A549 (cell line): ENCODE results near the gene SF3A2. TPM values are rescaled to one million over a fixed set of nuclear protein-coding genes. Genes with fewer than 3 reads are reported as not detected.

Experiments
- ATAC-seq, 2 experiments: fragments of 200-7000 bp in 1 of 2; fragments of >200 bp in 1 of 2; cut with Nextera tagmentation in 1 of 2; cut with Tn5 transposase in 1 of 2; 3 replicates each; pipeline versions ENCODE4 v1.8.0 to v1.9.1; 2018 to 2020; ENCODE audit warnings: mild to moderate bottlenecking in 1 of 2, moderate library complexity in 1 of 2
- CTCF ChIA-PET: fragments of 300-600 bp; sonication (Branson Sonifier 250); formaldehyde crosslinking; extraction: SDS; loops from one replicate; lab custom pipeline; 2021; ENCODE audit warnings: antibody characterized with exemption, inconsistent platforms; lab: Yijun Ruan, JAX
- POLR2A ChIA-PET: fragments of 350-600 bp; formaldehyde crosslinking; extraction: SDS; loops from one replicate; lab custom pipeline; 2021; ENCODE audit warnings: antibody characterized with exemption, inconsistent platforms; lab: Yijun Ruan, JAX
- DNase-seq, 2 experiments: peaks; one replicate each; pipeline versions ENCODE4 v3.0.0 to v3.0.0-alpha.2; 2011 to 2016; ENCODE audit warnings: low read depth in 1 of 2, low spot score in 1 of 2
- FAIRE-seq: peaks from 2 replicates; lab custom pipeline; 2011; peaks lifted over from hg19 to GRCh38; lab: Jason Lieb, UNC
- H3K27ac ChIP-seq, 2 experiments: fragments of >200 bp; sonication (Bioruptor Twin); formaldehyde crosslinking; 3 replicates each; pipeline ENCODE4 v1.5.1; 2016 to 2017
- H3K4me1 ChIP-seq: fragments of >200 bp; sonication (Bioruptor Twin); formaldehyde crosslinking; 3 replicates; pipeline ENCODE4 v1.6.1; 2016
- H3K4me2 ChIP-seq: fragments of >200 bp; sonication (Bioruptor Twin); formaldehyde crosslinking; 3 replicates; pipeline ENCODE4 v1.6.1; 2016
- H3K4me3 ChIP-seq: fragments of >200 bp; sonication (Bioruptor Twin); formaldehyde crosslinking; 3 replicates; pipeline ENCODE4 v1.5.1; 2016
- H3K9me3 ChIP-seq: fragments of >200 bp; sonication (Bioruptor Twin); formaldehyde crosslinking; 3 replicates; pipeline ENCODE4 v1.6.1; 2016
- CBX2 ChIP-seq: fragments of 200-600 bp; sonication (generic); IDR thresholded peaks from 2 replicates; pipeline ENCODE4 v1.6.1; 2016; ENCODE audit warnings: low read depth, mild to moderate bottlenecking, borderline replicate concordance
- CBX8 ChIP-seq: fragments of 200-600 bp; sonication (generic); IDR thresholded peaks from 2 replicates; pipeline ENCODE4 v1.6.1; 2016
- CHD2 ChIP-seq: fragments of 150-350 bp; IDR thresholded peaks from 2 replicates; pipeline ENCODE4 v1.6.1; 2014; ENCODE audit warnings: low read length; ENCODE audit not compliant: partially characterized antibody
- FOSL2 ChIP-seq, 2 experiments: fragments of 450-650 bp in 1 of 2; fragments of >200 bp in 1 of 2; sonication (Bioruptor Twin) in 1 of 2; formaldehyde crosslinking; IDR thresholded peaks; 2 replicates each; pipeline versions ENCODE4 v1.5.0 to v1.6.1; 2016 to 2020; ENCODE audit warnings: mild to moderate bottlenecking in 1 of 2, moderate library complexity in 1 of 2
- HDAC2 ChIP-seq: fragments of 200-600 bp; sonication (generic); IDR thresholded peaks from 2 replicates; pipeline ENCODE4 v1.6.1; 2016
- HOXA7 ChIP-seq: fragments of 250-450 bp; sonication (Bioruptor Pico); IDR thresholded peaks from 2 replicates; pipeline ENCODE4 v1.5.0; 2020; ENCODE audit warnings: mild to moderate bottlenecking, moderate library complexity
- HOXB5 ChIP-seq: fragments of 250-450 bp; sonication (Bioruptor Pico); IDR thresholded peaks from 2 replicates; pipeline ENCODE4 v1.5.0; 2020; ENCODE audit warnings: mild to moderate bottlenecking, moderate library complexity
- JUNB ChIP-seq: fragments of >200 bp; sonication (Bioruptor Twin); formaldehyde crosslinking; IDR thresholded peaks from 2 replicates; pipeline ENCODE4 v1.6.1; 2016
- KDM1A ChIP-seq: fragments of 200-600 bp; sonication (generic); IDR thresholded peaks from 2 replicates; pipeline ENCODE4 v1.6.1; 2016; ENCODE audit warnings: low read depth, mild to moderate bottlenecking
- MAZ ChIP-seq: fragments of 150-350 bp; IDR thresholded peaks from 2 replicates; pipeline ENCODE4 v1.6.1; 2014; ENCODE audit warnings: antibody characterized with exemption, low read depth, low read length, borderline replicate concordance
- MYC ChIP-seq: IDR thresholded peaks from 2 replicates; pipeline ENCODE4 v1.6.1; 2012; ENCODE audit warnings: mild to moderate bottlenecking, inconsistent platforms, low read length, improper control_type of control experiment, borderline replicate concordance
- NFE2L2 ChIP-seq: fragments of 150-350 bp; conservative IDR thresholded peaks from 2 replicates; pipeline ENCODE4 v1.6.1; 2014; ENCODE audit warnings: low read length
- NPAS2 ChIP-seq: fragments of 250-450 bp; sonication (Bioruptor Pico); IDR thresholded peaks from 2 replicates; pipeline ENCODE4 v1.8.0; 2022; ENCODE audit warnings: mild to moderate bottlenecking, moderate library complexity, borderline replicate concordance
- NR3C1 ChIP-seq: fragments of >200 bp; sonication (Bioruptor Twin); formaldehyde crosslinking; IDR thresholded peaks from 3 replicates; pipeline ENCODE4 v1.6.1; 2017
- PHF8 ChIP-seq: fragments of 200-600 bp; sonication (generic); IDR thresholded peaks from 2 replicates; pipeline ENCODE4 v1.6.1; 2016; ENCODE audit warnings: low read depth, mild to moderate bottlenecking, antibody characterized with exemption, moderate library complexity, borderline replicate concordance
- RAD21 ChIP-seq, 2 experiments: fragments of >200 bp in 1 of 2; sonication (Bioruptor Twin) in 1 of 2; formaldehyde crosslinking in 1 of 2; IDR thresholded peaks in 1 of 2; conservative IDR thresholded peaks in 1 of 2; 2 replicates in 1 of 2; 3 replicates in 1 of 2; pipeline ENCODE4 v1.6.1; 2012 to 2018; ENCODE audit warnings: inconsistent platforms in 1 of 2
- RARB ChIP-seq: fragments of 250-450 bp; sonication (Bioruptor Pico); IDR thresholded peaks from 2 replicates; pipeline ENCODE4 v1.8.0; 2021; ENCODE audit warnings: mild to moderate bottlenecking, moderate library complexity
- RCOR1 ChIP-seq: fragments of 150-350 bp; IDR thresholded peaks from 2 replicates; pipeline ENCODE4 v1.6.1; 2014; ENCODE audit warnings: antibody characterized with exemption, low read length, low read depth
- RNF2 ChIP-seq: fragments of 200-600 bp; sonication (generic); IDR thresholded peaks from 2 replicates; pipeline ENCODE4 v1.6.1; 2016; ENCODE audit warnings: low read depth, mild to moderate bottlenecking, antibody characterized with exemption, moderate library complexity, borderline replicate concordance
- TFCP2L1 ChIP-seq: fragments of 250-450 bp; sonication (Bioruptor Pico); IDR thresholded peaks from 2 replicates; pipeline ENCODE4 v1.5.0; 2021; ENCODE audit warnings: mild to moderate bottlenecking
- TP53 ChIP-seq: fragments of 250-450 bp; sonication (Bioruptor Pico); IDR thresholded peaks from 2 replicates; pipeline ENCODE4 v1.5.0; 2021; ENCODE audit warnings: mild to moderate bottlenecking, moderate library complexity
- ZFP36 ChIP-seq: fragments of 450-650 bp; IDR thresholded peaks from 2 replicates; pipeline ENCODE4 v1.6.1; 2014; ENCODE audit warnings: borderline replicate concordance; ENCODE audit not compliant: partially characterized antibody
- ZSCAN20 ChIP-seq: fragments of 250-450 bp; sonication (Bioruptor Pico); IDR thresholded peaks from 2 replicates; pipeline ENCODE4 v1.8.0; 2022; ENCODE audit warnings: mild to moderate bottlenecking, moderate library complexity
- WGBS: methylation state at CpG from one replicate; pipeline ENCODE4 v1.1.6; 2017; ENCODE audit errors: missing lambda C conversion rate; 5-methylcytosine and 5-hydroxymethylcytosine counted together
- polyA plus RNA-seq, 4 experiments: library from polyadenylated mRNA; depleted of rRNA in 3 of 4; stranded (reverse); fragments of >200 nt; fragmentation: RNase III in 1 of 4; extraction: RNeasy Plus Mini Kit Qiagen cat#74134 plus additional on column Dnase treatment in 1 of 4; gene quantifications; 2 replicates in 3 of 4; 3 replicates in 1 of 4; pipeline ENCODE4 v1.2.3, GENCODE V29; 2011 to 2017
- TF ChIP-seq, protein P1 (sequence below): fragments of 250-450 bp; sonication (Bioruptor Pico); IDR thresholded peaks from 2 replicates; pipeline ENCODE4 v1.5.0; 2021; ENCODE audit warnings: mild to moderate bottlenecking, moderate library complexity, borderline replicate concordance
- TF ChIP-seq, protein P2 (sequence below): fragments of 450-650 bp; IDR thresholded peaks from 2 replicates; pipeline ENCODE4 v1.6.1; 2014; ENCODE audit warnings: antibody characterized with exemption
- TF ChIP-seq, protein P3 (sequence below): fragments of >200 bp; sonication (Bioruptor Twin); formaldehyde crosslinking; IDR thresholded peaks from 3 replicates; pipeline ENCODE4 v1.5.1; 2016
- TF ChIP-seq, protein P4 (sequence below): IDR thresholded peaks from 2 replicates; pipeline ENCODE4 v1.6.1; 2012; ENCODE audit warnings: low read depth, borderline replicate concordance

The SF3A2 gene
- polyA plus RNA-seq, 2 of the 4 experiments (the other 2 are of a cell fraction): 11.9 to 68.2 TPM

DNA sequence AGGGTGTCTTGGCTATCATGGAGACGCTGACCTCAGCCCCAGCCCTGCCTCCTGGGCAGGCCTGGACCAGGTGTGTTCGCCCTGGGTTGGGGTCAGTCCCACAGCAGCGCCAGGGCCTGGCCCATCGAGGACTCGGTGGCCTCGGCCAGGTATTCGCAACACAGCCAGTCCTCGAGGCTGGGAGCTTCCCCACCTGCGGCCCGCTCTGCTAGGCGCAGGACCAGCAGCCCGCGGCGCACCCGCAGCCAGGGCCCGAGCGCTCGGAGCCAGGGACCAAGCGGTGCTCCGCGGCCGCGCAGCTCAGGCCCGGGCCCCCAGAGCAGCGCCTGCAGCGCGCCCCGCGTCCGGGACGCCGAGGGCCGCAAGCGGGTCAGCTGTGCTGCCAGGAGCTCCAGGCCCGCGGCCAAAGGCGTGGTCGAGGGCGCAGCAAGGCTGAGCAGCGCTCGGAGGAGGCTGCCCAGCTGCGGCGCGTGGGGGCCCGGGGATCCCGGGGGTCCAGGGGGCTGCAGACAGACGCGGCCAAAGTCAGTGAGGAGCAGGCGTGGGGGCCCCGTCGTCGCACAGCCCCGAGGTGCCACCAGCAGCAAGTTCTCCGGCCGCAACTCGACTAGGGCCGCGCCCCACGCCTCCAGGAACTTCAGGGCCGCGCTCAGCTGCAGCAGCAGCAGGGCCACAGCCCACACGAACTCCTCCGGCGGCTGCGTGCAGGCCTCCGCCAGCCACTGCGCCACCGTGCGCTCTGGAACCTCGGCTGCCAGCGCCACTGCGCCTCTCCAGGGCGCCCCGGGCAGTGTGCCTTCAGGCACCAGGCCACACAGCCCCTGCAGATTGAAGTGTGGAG, 39.2 kb downstream of the SF3A2 start:
- H3K27ac ChIP-seq: no peak overlapping the region
- CTCF ChIA-PET: interaction anchor here (0.6 to 3.2 kb wide), 10 partner anchors 10 to 116 kb away, joined by 3 to 25 read pairs (median 4); partner anchors contain the start of gene PLEKHJ1
- H3K4me3 ChIP-seq: no peak overlapping the region
- H3K4me1 ChIP-seq: peaks cover 20% of the 10 kb centered on the region
- H3K4me2 ChIP-seq: no peak overlapping the region
- ATAC-seq: no peak
- FAIRE-seq: no peak
- no peak for TF ChIP-seq NR3C1
- TF ChIP-seq KDM1A: no peak
- TF ChIP-seq RCOR1: no peak
- no peak for TF ChIP-seq NFE2L2
- TF ChIP-seq MAZ: no peak
- no peak for TF ChIP-seq PHF8
- no peak for TF ChIP-seq TP53 (CRISPR knock-in tag)
- no peak for TF ChIP-seq CHD2
- TF ChIP-seq, protein P1, sequence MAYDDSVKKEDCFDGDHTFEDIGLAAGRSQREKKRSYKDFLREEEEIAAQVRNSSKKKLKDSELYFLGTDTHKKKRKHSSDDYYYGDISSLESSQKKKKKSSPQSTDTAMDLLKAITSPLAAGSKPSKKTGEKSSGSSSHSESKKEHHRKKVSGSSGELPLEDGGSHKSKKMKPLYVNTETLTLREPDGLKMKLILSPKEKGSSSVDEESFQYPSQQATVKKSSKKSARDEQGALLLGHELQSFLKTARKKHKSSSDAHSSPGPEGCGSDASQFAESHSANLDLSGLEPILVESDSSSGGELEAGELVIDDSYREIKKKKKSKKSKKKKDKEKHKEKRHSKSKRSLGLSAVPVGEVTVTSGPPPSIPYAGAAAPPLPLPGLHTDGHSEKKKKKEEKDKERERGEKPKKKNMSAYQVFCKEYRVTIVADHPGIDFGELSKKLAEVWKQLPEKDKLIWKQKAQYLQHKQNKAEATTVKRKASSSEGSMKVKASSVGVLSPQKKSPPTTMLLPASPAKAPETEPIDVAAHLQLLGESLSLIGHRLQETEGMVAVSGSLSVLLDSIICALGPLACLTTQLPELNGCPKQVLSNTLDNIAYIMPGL (CRISPR knock-in tag): no peak
- no peak for TF ChIP-seq NPAS2 (CRISPR knock-in tag)
- TF ChIP-seq RARB (CRISPR knock-in tag): no peak
- no peak for TF ChIP-seq ZFP36
- TF ChIP-seq FOSL2 (IDR thresholded peaks at IDR 0.05): no peak
- TF ChIP-seq FOSL2 (CRISPR knock-in tag; IDR thresholded peaks at IDR 0.05): no peak
- TF ChIP-seq CBX8: no peak
- TF ChIP-seq TFCP2L1 (CRISPR knock-in tag): no peak
- no peak for TF ChIP-seq RNF2
- TF ChIP-seq, protein P2, sequence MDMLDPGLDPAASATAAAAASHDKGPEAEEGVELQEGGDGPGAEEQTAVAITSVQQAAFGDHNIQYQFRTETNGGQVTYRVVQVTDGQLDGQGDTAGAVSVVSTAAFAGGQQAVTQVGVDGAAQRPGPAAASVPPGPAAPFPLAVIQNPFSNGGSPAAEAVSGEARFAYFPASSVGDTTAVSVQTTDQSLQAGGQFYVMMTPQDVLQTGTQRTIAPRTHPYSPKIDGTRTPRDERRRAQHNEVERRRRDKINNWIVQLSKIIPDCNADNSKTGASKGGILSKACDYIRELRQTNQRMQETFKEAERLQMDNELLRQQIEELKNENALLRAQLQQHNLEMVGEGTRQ: no peak
- TF ChIP-seq MYC: no peak
- no peak for TF ChIP-seq ZSCAN20 (CRISPR knock-in tag)
- no peak for TF ChIP-seq HDAC2
- TF ChIP-seq, all 56 proteins: peak for 0
- no peak for DNase-seq
- WGBS: 83% methylated on average over 1 of the region's 74 CpGs
- POLR2A ChIA-PET: no interaction called here
- no peaks in the 10 kb centered on the region for H3K9me3 ChIP-seq

DNA sequence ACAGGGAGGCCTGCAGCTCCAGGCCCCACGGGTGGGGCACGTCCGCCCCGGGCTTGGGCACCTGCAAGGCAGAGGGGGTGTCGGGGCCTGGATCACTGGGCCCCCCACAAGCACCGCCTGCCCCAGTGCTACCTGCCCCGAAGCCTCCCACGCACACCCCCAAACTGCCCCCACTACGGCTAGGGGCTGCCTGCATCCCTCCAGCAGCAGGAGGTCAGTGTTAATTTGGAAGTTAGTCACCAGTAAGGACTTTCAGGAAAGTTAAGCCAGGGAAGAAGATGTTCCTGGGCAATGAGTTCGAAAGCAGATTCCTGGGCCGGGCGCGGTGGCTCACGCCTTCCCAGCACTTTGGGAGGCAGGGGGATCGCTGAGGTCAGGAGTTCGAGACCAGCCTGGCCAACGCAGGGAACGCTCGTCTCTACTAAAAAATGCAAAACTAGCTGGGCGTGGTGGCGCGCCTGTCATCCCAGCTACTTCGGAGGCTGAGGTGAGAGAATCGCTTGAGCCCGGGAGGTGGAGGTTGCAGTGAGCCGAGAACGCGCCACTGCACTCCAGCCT, 39.9 kb downstream of the SF3A2 start:
- TF ChIP-seq, protein P3, sequence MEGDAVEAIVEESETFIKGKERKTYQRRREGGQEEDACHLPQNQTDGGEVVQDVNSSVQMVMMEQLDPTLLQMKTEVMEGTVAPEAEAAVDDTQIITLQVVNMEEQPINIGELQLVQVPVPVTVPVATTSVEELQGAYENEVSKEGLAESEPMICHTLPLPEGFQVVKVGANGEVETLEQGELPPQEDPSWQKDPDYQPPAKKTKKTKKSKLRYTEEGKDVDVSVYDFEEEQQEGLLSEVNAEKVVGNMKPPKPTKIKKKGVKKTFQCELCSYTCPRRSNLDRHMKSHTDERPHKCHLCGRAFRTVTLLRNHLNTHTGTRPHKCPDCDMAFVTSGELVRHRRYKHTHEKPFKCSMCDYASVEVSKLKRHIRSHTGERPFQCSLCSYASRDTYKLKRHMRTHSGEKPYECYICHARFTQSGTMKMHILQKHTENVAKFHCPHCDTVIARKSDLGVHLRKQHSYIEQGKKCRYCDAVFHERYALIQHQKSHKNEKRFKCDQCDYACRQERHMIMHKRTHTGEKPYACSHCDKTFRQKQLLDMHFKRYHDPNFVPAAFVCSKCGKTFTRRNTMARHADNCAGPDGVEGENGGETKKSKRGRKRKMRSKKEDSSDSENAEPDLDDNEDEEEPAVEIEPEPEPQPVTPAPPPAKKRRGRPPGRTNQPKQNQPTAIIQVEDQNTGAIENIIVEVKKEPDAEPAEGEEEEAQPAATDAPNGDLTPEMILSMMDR: no peak
- TF ChIP-seq NPAS2 (CRISPR knock-in tag): no peak
- TF ChIP-seq, protein P4, sequence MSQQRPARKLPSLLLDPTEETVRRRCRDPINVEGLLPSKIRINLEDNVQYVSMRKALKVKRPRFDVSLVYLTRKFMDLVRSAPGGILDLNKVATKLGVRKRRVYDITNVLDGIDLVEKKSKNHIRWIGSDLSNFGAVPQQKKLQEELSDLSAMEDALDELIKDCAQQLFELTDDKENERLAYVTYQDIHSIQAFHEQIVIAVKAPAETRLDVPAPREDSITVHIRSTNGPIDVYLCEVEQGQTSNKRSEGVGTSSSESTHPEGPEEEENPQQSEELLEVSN: no peak
- no peak for TF ChIP-seq MYC
- TF ChIP-seq JUNB: no peak
- TF ChIP-seq HOXB5 (CRISPR knock-in tag): no peak
- no peak for TF ChIP-seq HOXA7 (CRISPR knock-in tag)
- no peak for TF ChIP-seq CBX2
- TF ChIP-seq, protein P2: no peak
- no peak for TF ChIP-seq TFCP2L1 (CRISPR knock-in tag)
- TF ChIP-seq RARB (CRISPR knock-in tag): no peak
- TF ChIP-seq RAD21 (conservative IDR thresholded peaks at IDR 0.05 in 1 of 2, IDR thresholded peaks at IDR 0.05 in 1 of 2): no peak
- TF ChIP-seq, all 56 proteins: peak for 0
- no peak for FAIRE-seq
- Histone ChIP-seq H3K9me3 (no peaks in the 10 kb centered on the region), H3K27ac (no peak overlapping the region), H3K4me3 (no peak overlapping the region), H3K4me1 (peaks cover 19% of the 10 kb centered on the region), H3K4me2 (no peak overlapping the region)
- no peak for ATAC-seq
- WGBS: 92% methylated on average over 19 of the region's 28 CpGs
- CTCF ChIA-PET: interaction anchor here (1.0 to 2.5 kb wide), 6 partner anchors 12 to 108 kb away, joined by 3 to 11 read pairs (median 4); no protein-coding TSS in a partner anchor
- POLR2A ChIA-PET: no interaction called here
- no peak for DNase-seq
